Suprapubic skin (tissue), 3 donors: ENCODE measurements around the gene KRTAP20-2.

Experiments
- CTCF ChIP-seq, 2 donors: fragments of 200-600 bp in 1 of 2; fragments of 450-650 bp in 1 of 2; sonication (generic) in 1 of 2; IDR thresholded peaks; one replicate each; pipeline ENCODE4 v1.5.1; 2016 to 2019; ENCODE audit warnings: antibody characterized with exemption in 2 of 2, mild to moderate bottlenecking in 1 of 2, moderate library complexity in 1 of 2
- EP300 ChIP-seq: sonication (generic); formaldehyde crosslinking; IDR thresholded peaks from one replicate; pipeline ENCODE4 v1.6.1; 2017; ENCODE audit warnings: antibody characterized with exemption

- TF ChIP-seq CTCF (IDR thresholded peaks at IDR 0.05) (no peak), EP300 (no peak)
Observed at GRCh38 chr21:30668776-30669175, 33.8 kb downstream of the KRTAP20-2 start.
